Measurements from ENCODE around the gene PARP3.

The PARP3 gene

DNA sequence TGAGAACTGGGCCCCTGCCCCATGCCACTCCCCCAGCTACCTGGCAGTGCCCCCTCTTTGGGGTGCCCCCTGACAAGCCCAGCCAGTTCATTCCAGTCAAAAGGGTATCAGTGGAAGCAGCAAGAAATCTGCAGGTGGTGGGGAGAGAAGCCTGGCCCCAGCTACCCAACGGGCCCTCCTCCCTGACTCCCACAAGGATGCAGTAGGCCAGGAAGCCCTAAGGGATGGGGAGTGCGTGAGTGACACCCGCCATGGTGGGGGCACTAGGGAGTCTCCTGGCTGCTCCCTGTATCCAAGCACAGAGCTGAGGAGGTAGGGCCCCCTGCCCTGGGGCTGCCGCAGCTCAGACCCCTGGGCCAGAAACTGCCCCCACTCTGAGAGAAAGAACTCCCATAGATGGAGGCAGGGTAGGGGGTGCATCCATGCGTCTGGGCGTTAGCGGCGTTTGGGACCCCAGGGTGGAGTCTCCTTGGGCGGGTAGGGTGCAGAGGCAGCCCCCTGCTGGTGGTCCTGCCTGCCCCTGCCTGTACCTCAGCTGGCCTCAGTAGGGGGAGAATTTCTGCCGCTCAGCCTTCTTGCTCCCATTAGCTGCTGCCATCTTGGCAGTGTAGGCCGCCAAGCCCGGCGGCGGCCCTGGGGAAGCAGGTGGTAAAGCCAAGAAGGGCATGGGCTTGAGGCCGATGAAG is 15.5 kb downstream of the PARP3 start:
- Histone ChIP-seq H4K8ac (ENCODE audit: low read length) (no peak overlapping the region), H3K9ac (ENCODE audit: low read length) (no peak overlapping the region)

DNA sequence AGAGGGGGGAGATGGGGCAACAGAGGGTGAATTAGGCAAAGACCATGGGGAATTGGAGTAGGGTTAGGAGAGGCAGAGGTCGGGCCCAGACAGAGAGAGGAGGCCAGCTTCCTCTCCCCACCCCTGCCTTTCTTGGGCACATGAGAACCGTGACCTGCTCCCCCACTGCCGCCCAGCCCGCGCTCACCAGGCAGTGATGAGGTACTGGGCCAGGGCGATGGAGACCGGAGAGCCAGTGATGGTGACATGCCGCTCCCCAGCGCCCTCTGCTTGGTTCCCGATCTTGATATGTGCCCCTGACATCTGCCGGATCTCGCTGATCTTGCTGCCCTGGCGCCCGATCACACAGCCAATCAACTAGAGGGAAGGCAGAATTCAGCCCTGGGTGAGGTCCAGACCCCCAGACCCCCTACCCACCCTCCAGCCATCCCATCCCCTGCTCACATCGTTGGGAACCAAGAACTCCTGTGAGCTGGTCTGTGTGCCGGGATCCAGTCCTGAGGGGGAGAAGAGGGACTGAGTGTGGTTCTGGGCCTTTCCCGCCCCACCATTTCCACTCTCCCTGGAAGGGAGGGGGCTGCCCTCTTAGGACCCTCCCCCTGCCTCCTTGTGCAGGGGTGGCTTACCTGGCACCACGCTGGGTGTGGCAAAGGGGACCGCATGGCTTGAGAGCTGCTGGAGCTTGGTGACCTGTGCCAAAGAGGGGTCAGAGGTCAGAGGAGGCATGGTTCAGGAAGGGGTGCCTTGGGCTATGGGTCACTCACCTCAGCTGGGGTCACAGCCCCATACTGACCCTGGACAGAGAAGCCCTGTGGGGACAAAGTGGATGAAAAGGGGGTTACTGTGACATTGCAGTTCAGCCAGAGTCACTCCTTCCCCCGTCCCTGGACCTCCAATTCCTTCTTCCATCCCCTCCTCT is 16.7 kb downstream of the PARP3 start:
- Histone ChIP-seq H2BK15ac (ENCODE audit: low read depth, poor library complexity, severe bottlenecking) (no peak overlapping the region), H3K4me1 (ENCODE audit: control insufficient read depth, insufficient read depth, low read depth, low read length) (peaks cover 20% of the 10 kb centered on the region), H2BK120ac (ENCODE audit: low read depth, low read length) (no peak overlapping the region), H2AFZ (ENCODE audit: low read depth, low read length) (no peak overlapping the region), H3K79me1 (replicated peaks; ENCODE audit: low read length, poor library complexity, severe bottlenecking) (peaks cover 3% of the 10 kb centered on the region), H2BK5ac (ENCODE audit: low read depth, low read length, poor library complexity, severe bottlenecking) (no peak overlapping the region), H3K36me3 (ENCODE audit: control insufficient read depth in 1 of 2, insufficient read depth in 2 of 2, low read depth in 1 of 2, low read length in 2 of 2) (peaks cover 39 to 57% of the 10 kb centered on the region in 2 experiments), H3K9ac (ENCODE audit: low read length) (no peak overlapping the region), H3K27me3 (ENCODE audit: control insufficient read depth in 1 of 2, insufficient read depth in 1 of 2, low read length in 2 of 2) (peaks cover 4 to 13% of the 10 kb centered on the region in 2 experiments), H3K18ac (ENCODE audit: low read depth in 1 of 2, low read length in 2 of 2) (no peak overlapping the region), H3K23ac (ENCODE audit: low read length in 2 of 2) (no peak overlapping the region), H3K27ac (ENCODE audit: low read length, poor library complexity, severe bottlenecking) (no peak overlapping the region), H4K91ac (ENCODE audit: low read length) (no peak overlapping the region), H4K8ac (ENCODE audit: low read length) (no peak overlapping the region), H3K4me2 (ENCODE audit: low read length, poor library complexity, severe bottlenecking) (no peak overlapping the region), H3K4me3 (ENCODE audit: insufficient read depth in 1 of 2, low read depth in 1 of 2, low read length in 2 of 2) (no peak overlapping the region), H2AK5ac (ENCODE audit: low read length, severe bottlenecking) (no peak overlapping the region), H3K14ac (ENCODE audit: low read length in 2 of 2) (no peak overlapping the region), H3K4ac (ENCODE audit: low read depth in 1 of 2, low read length in 2 of 2) (no peak overlapping the region), H3K9me3 (ENCODE audit: control insufficient read depth, low read length) (no peaks in the 10 kb centered on the region), H2BK12ac (ENCODE audit: low read length in 2 of 2) (no peak overlapping the region)
- no peak for DNase-seq
- 94% methylated on average over 18 of the region's 20 CpGs for WGBS

More for the DNA sequence above, 15.5 kb downstream of the PARP3 start:
- Histone ChIP-seq H2AK5ac (ENCODE audit: low read length, severe bottlenecking) (no peak overlapping the region), H3K18ac (ENCODE audit: low read depth in 1 of 2, low read length in 2 of 2) (no peak overlapping the region), H3K79me1 (replicated peaks; ENCODE audit: low read length, poor library complexity, severe bottlenecking) (peaks cover 3% of the 10 kb centered on the region), H3K9me3 (ENCODE audit: control insufficient read depth, low read length) (no peaks in the 10 kb centered on the region), H3K36me3 (ENCODE audit: control insufficient read depth in 1 of 2, insufficient read depth in 2 of 2, low read depth in 1 of 2, low read length in 2 of 2) (peaks cover 39 to 54% of the 10 kb centered on the region in 2 experiments), H3K14ac (ENCODE audit: low read length in 2 of 2) (no peak overlapping the region), H3K4me3 (ENCODE audit: insufficient read depth in 1 of 2, low read depth in 1 of 2, low read length in 2 of 2) (no peak overlapping the region), H2AFZ (ENCODE audit: low read depth, low read length) (no peak overlapping the region), H3K4me1 (ENCODE audit: control insufficient read depth, insufficient read depth, low read depth, low read length) (peaks cover 20% of the 10 kb centered on the region), H2BK120ac (ENCODE audit: low read depth, low read length) (no peak overlapping the region), H4K91ac (ENCODE audit: low read length) (no peak overlapping the region), H3K27ac (ENCODE audit: low read length, poor library complexity, severe bottlenecking) (no peak overlapping the region), H3K4ac (ENCODE audit: low read depth in 1 of 2, low read length in 2 of 2) (no peak overlapping the region), H3K4me2 (ENCODE audit: low read length, poor library complexity, severe bottlenecking) (no peak overlapping the region), H2BK12ac (ENCODE audit: low read length in 2 of 2) (no peak overlapping the region), H2BK15ac (ENCODE audit: low read depth, poor library complexity, severe bottlenecking) (no peak overlapping the region), H3K27me3 (ENCODE audit: control insufficient read depth in 1 of 2, insufficient read depth in 1 of 2, low read length in 2 of 2) (peaks cover 4 to 13% of the 10 kb centered on the region in 2 experiments), H2BK5ac (ENCODE audit: low read depth, low read length, poor library complexity, severe bottlenecking) (no peak overlapping the region), H3K23ac (ENCODE audit: low read length in 2 of 2) (no peak overlapping the region)
- WGBS, result 98% methylated on average over 15 of the region's 15 CpGs
- no peak for DNase-seq

DNA sequence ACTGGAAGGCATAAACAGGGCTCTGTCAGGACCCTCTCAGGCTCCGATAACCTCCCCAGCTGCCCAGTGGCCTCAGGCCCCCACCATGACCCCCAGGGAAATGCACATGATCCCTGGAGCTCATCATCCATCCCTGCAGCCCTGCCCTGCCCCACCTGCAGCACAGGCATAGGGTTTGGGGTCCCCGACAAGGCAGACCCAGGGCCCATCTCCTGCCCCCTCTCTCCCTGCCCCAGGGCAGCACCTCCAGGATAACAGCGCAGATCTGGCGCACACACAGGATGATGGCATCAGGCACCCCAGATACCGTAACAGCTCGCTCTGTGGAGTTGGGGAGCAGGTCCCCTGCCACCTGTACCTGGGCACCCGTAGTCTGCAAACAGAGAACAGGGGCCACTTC is 17.5 kb downstream of the PARP3 start:
- Histone ChIP-seq H2BK120ac (ENCODE audit: low read depth, low read length) (no peak overlapping the region), H2BK5ac (ENCODE audit: low read depth, low read length, poor library complexity, severe bottlenecking) (no peak overlapping the region), H4K91ac (ENCODE audit: low read length) (no peak overlapping the region), H3K23ac (ENCODE audit: low read length in 2 of 2) (no peak overlapping the region), H2BK15ac (ENCODE audit: low read depth, poor library complexity, severe bottlenecking) (no peak overlapping the region), H3K79me1 (replicated peaks; ENCODE audit: low read length, poor library complexity, severe bottlenecking) (peaks cover 6% of the 10 kb centered on the region), H4K8ac (ENCODE audit: low read length) (no peak overlapping the region), H3K36me3 (ENCODE audit: control insufficient read depth in 1 of 2, insufficient read depth in 2 of 2, low read depth in 1 of 2, low read length in 2 of 2) (peaks cover 39 to 61% of the 10 kb centered on the region in 2 experiments), H3K4me2 (ENCODE audit: low read length, poor library complexity, severe bottlenecking) (no peak overlapping the region), H3K4me3 (ENCODE audit: insufficient read depth in 1 of 2, low read depth in 1 of 2, low read length in 2 of 2) (no peak overlapping the region), H2BK12ac (ENCODE audit: low read length in 2 of 2) (no peak overlapping the region), H3K27ac (ENCODE audit: low read length, poor library complexity, severe bottlenecking) (no peak overlapping the region), H3K9me3 (ENCODE audit: control insufficient read depth, low read length) (no peaks in the 10 kb centered on the region), H3K9ac (ENCODE audit: low read length) (no peak overlapping the region), H3K18ac (ENCODE audit: low read depth in 1 of 2, low read length in 2 of 2) (no peak overlapping the region), H3K27me3 (ENCODE audit: control insufficient read depth in 1 of 2, insufficient read depth in 1 of 2, low read length in 2 of 2) (peaks cover 4 to 7% of the 10 kb centered on the region in 2 experiments), H3K4ac (ENCODE audit: low read depth in 1 of 2, low read length in 2 of 2) (no peak overlapping the region), H2AK5ac (ENCODE audit: low read length, severe bottlenecking) (no peak overlapping the region), H3K14ac (ENCODE audit: low read length in 2 of 2) (no peak overlapping the region), H2AFZ (ENCODE audit: low read depth, low read length) (no peak overlapping the region), H3K4me1 (ENCODE audit: control insufficient read depth, insufficient read depth, low read depth, low read length) (peaks cover 28% of the 10 kb centered on the region)
- no peak for DNase-seq
- WGBS, result 97% methylated on average over 7 of the region's 7 CpGs

DNA sequence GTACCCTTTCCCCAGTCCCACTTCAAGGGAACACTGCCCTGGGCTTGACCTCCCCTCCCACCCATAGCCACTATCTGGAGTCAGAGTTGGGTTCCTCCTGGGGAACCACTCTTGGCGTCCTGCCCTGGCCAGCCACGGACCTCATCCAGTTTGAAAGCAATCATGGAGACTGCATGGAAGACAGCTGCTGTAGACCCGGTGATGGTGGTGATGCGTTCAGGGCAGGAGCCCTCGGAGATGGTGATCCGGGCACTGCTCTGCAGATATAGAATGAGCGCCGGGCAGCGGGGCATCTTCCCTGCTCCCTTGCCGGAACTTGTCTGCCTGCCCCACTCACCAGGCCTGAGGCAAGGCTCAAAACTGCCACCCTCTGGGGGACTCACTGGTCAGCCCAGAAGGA is 18.2 kb downstream of the PARP3 start:
- 97% methylated on average over 9 of the region's 10 CpGs for WGBS

More for the DNA sequence above, 18.2 kb downstream of the PARP3 start:
- no peak overlapping the region for H3K4me2 ChIP-seq (ENCODE audit: low read length, poor library complexity, severe bottlenecking)
- no peak overlapping the region for H2BK12ac ChIP-seq (ENCODE audit: low read length in 2 of 2)
- H2AK5ac ChIP-seq (ENCODE audit: low read length, severe bottlenecking), result no peak overlapping the region
- H3K9ac ChIP-seq (ENCODE audit: low read length), result no peak overlapping the region
- no peak overlapping the region for H3K4ac ChIP-seq (ENCODE audit: low read depth in 1 of 2, low read length in 2 of 2)
- H3K4me3 ChIP-seq (ENCODE audit: insufficient read depth in 1 of 2, low read depth in 1 of 2, low read length in 2 of 2), result no peak overlapping the region
- peaks cover 0 to 2% of the 10 kb centered on the region in 2 experiments for H3K27me3 ChIP-seq (ENCODE audit: control insufficient read depth in 1 of 2, insufficient read depth in 1 of 2, low read length in 2 of 2)
- peaks cover 12% of the 10 kb centered on the region for H3K79me1 ChIP-seq (replicated peaks; ENCODE audit: low read length, poor library complexity, severe bottlenecking)
- H2BK15ac ChIP-seq (ENCODE audit: low read depth, poor library complexity, severe bottlenecking), result no peak overlapping the region
- DNase-seq, result no peak
- H2BK120ac ChIP-seq (ENCODE audit: low read depth, low read length), result no peak overlapping the region
- H3K18ac ChIP-seq (ENCODE audit: low read depth in 1 of 2, low read length in 2 of 2), result no peak overlapping the region
- H2BK5ac ChIP-seq (ENCODE audit: low read depth, low read length, poor library complexity, severe bottlenecking), result no peak overlapping the region
- no peak overlapping the region for H3K14ac ChIP-seq (ENCODE audit: low read length in 2 of 2)
- no peak overlapping the region for H2AFZ ChIP-seq (ENCODE audit: low read depth, low read length)
- H3K27ac ChIP-seq (ENCODE audit: low read length, poor library complexity, severe bottlenecking), result no peak overlapping the region
- H4K8ac ChIP-seq (ENCODE audit: low read length), result no peak overlapping the region
- H4K91ac ChIP-seq (ENCODE audit: low read length), result no peak overlapping the region
- peaks cover 39 to 63% of the 10 kb centered on the region in 2 experiments for H3K36me3 ChIP-seq (ENCODE audit: control insufficient read depth in 1 of 2, insufficient read depth in 2 of 2, low read depth in 1 of 2, low read length in 2 of 2)
- no peak overlapping the region for H3K23ac ChIP-seq (ENCODE audit: low read length in 2 of 2)
- no peaks in the 10 kb centered on the region for H3K9me3 ChIP-seq (ENCODE audit: control insufficient read depth, low read length)
- H3K4me1 ChIP-seq (ENCODE audit: control insufficient read depth, insufficient read depth, low read depth, low read length), result peaks cover 28% of the 10 kb centered on the region
